Smooth muscle cell (in vitro differentiated cells): Measurements from ENCODE around the gene CFAP54. TPM values are rescaled to one million over a fixed set of nuclear protein-coding genes. Genes with fewer than 3 reads are reported as not detected.

Experiments
- DNase-seq: peaks from one replicate; lab custom pipeline; 2025; ENCODE audit not compliant: unreplicated experiment; lab: John Stamatoyannopoulos, UW
- H2AFZ ChIP-seq: fragments of 200-600 bp; sonication (generic); 2 replicates; pipeline ENCODE4 v1.6.0; 2016; ENCODE audit warnings: antibody characterized with exemption, low read depth, mild to moderate bottlenecking
- H3F3A ChIP-seq: fragments of 200-600 bp; sonication (generic); 2 replicates; pipeline ENCODE4 v1.6.0; 2017; ENCODE audit warnings: antibody characterized with exemption, low read depth
- H3K27ac ChIP-seq: fragments of 200-600 bp; sonication (generic); 2 replicates; pipeline ENCODE4 v1.5.1; 2016; ENCODE audit warnings: low read depth, mild to moderate bottlenecking
- H3K27me3 ChIP-seq: fragments of 200-600 bp; sonication (generic); 2 replicates; pipeline ENCODE4 v1.6.1; 2016; ENCODE audit warnings: low read depth, mild to moderate bottlenecking
- H3K36me3 ChIP-seq: fragments of 200-600 bp; sonication (generic); 2 replicates; pipeline ENCODE4 v1.5.1; 2016; ENCODE audit warnings: low read depth
- H3K4me1 ChIP-seq: fragments of 200-600 bp; sonication (generic); 2 replicates; pipeline ENCODE4 v1.5.1; 2016; ENCODE audit warnings: low read depth
- H3K4me2 ChIP-seq: fragments of 200-600 bp; sonication (generic); 2 replicates; pipeline ENCODE4 v1.6.0; 2016; ENCODE audit warnings: mild to moderate bottlenecking
- H3K4me3 ChIP-seq: fragments of 200-600 bp; sonication (generic); 2 replicates; pipeline ENCODE4 v1.5.1; 2016; ENCODE audit warnings: mild to moderate bottlenecking
- H3K79me2 ChIP-seq: fragments of 200-600 bp; sonication (generic); 2 replicates; pipeline ENCODE4 v1.6.0; 2016; ENCODE audit warnings: low read depth, mild to moderate bottlenecking
- H3K9ac ChIP-seq: fragments of 200-600 bp; sonication (generic); 2 replicates; pipeline ENCODE4 v1.6.0; 2016; ENCODE audit warnings: low read depth
- H3K9me3 ChIP-seq: fragments of 200-600 bp; sonication (generic); replicated peaks from 2 replicates; pipeline ENCODE4 v1.5.1; 2016; ENCODE audit warnings: low read depth
- H4K20me1 ChIP-seq: fragments of 200-600 bp; sonication (generic); 2 replicates; pipeline ENCODE4 v1.6.0; 2016; ENCODE audit warnings: low read depth
- WGBS: methylation state at CpG from one replicate; pipeline ENCODE4 v1.1.7; 2016; ENCODE audit warnings: low lambda C conversion rate; 5-methylcytosine and 5-hydroxymethylcytosine counted together
- polyA plus RNA-seq: library from polyadenylated mRNA; unstranded; fragments of >200 nt; fragmentation: Nextera tagmentation; extraction: Ambion mirVana; gene quantifications from 2 replicates; pipeline ENCODE4 v1.2.1, GENCODE V29; 2016
- total RNA-seq: library from RNA; depleted of rRNA; stranded (reverse); fragments of >200 nt; gene quantifications from 2 replicates; pipeline ENCODE4 v1.2.3, GENCODE V29; 2014
- TF ChIP-seq, protein P1 (sequence below): fragments of 200-600 bp; sonication (generic); IDR thresholded peaks from 2 replicates; pipeline ENCODE4 v1.5.1; 2017; ENCODE audit warnings: borderline replicate concordance, mild to moderate bottlenecking, antibody characterized with exemption; ENCODE audit not compliant: insufficient read depth, poor library complexity, severe bottlenecking

CFAP54 gene
- total and polyA plus RNA-seq, 2 experiments from 2014 or later, result 0.35 to 0.67 TPM

DNA sequence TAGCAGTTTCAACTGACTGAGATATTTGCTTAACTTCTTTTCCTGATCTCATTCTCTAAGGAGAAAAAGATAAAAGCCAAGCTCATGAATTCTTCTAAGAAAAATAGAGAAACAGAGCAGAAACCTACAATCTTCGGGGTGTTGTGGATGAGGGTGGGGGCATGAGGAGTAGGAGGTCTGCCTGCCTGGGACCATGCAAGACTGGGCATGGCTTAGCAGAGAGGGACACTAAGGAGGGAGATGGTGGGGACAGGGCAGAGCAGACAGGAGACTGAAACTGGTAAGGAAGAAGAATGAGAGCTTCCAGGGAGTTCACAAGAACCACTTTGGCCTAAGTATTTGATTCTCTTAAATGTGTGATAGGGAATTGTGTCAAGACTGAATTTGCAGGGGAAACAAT is 188.0 kb downstream of the CFAP54 start:
- H4K20me1 ChIP-seq, result no peaks in the 10 kb centered on the region
- H2AFZ ChIP-seq, result no peak overlapping the region
- H3K27me3 ChIP-seq, result peaks cover 13% of the 10 kb centered on the region
- H3K27ac ChIP-seq, result no peak overlapping the region
- TF ChIP-seq, protein P1, sequence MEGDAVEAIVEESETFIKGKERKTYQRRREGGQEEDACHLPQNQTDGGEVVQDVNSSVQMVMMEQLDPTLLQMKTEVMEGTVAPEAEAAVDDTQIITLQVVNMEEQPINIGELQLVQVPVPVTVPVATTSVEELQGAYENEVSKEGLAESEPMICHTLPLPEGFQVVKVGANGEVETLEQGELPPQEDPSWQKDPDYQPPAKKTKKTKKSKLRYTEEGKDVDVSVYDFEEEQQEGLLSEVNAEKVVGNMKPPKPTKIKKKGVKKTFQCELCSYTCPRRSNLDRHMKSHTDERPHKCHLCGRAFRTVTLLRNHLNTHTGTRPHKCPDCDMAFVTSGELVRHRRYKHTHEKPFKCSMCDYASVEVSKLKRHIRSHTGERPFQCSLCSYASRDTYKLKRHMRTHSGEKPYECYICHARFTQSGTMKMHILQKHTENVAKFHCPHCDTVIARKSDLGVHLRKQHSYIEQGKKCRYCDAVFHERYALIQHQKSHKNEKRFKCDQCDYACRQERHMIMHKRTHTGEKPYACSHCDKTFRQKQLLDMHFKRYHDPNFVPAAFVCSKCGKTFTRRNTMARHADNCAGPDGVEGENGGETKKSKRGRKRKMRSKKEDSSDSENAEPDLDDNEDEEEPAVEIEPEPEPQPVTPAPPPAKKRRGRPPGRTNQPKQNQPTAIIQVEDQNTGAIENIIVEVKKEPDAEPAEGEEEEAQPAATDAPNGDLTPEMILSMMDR, result no peak
- no peak overlapping the region for H3K4me2 ChIP-seq
- no peaks in the 10 kb centered on the region for H3K79me2 ChIP-seq
- H3K9ac ChIP-seq, result no peak overlapping the region
- no peaks in the 10 kb centered on the region for H3K36me3 ChIP-seq
- H3K4me3 ChIP-seq, result no peak overlapping the region
- H3F3A ChIP-seq, result no peaks in the 10 kb centered on the region
- no peaks in the 10 kb centered on the region for H3K4me1 ChIP-seq
- H3K9me3 ChIP-seq, result no peaks in the 10 kb centered on the region
- no peak for DNase-seq
- WGBS, result 92% methylated on average over 1 of the region's 1 CpG

DNA sequence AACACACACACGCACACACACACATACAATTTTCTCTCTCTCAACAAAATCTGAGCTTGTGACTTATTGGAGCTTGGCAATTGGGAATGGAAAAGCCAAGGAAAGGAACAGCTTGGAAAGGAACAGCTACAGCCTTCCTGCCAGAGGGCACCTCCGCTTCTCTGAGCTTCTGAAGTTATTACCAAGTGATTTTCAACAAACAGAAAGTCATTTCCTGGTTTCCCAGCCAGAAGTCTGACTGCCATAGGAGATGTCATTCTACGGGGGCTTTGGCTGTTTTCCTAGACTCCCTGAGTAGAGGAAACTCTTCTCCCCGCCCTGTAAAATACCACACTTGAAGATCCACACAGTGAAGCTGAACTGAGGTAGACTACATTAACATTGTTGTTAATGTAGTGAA is 198.3 kb downstream of the CFAP54 start:
- H3K27me3 ChIP-seq, result no peaks in the 10 kb centered on the region
- TF ChIP-seq, protein P1, result no peak
- H3K79me2 ChIP-seq, result no peaks in the 10 kb centered on the region
- H2AFZ ChIP-seq, result no peak overlapping the region
- no peak overlapping the region for H3K4me3 ChIP-seq
- H3K9ac ChIP-seq, result no peak overlapping the region
- H4K20me1 ChIP-seq, result no peaks in the 10 kb centered on the region
- H3K27ac ChIP-seq, result no peak overlapping the region
- DNase-seq, result no peak
- H3K9me3 ChIP-seq, result no peaks in the 10 kb centered on the region
- no peaks in the 10 kb centered on the region for H3F3A ChIP-seq
- H3K36me3 ChIP-seq, result no peaks in the 10 kb centered on the region
- no peaks in the 10 kb centered on the region for H3K4me1 ChIP-seq
- no peak overlapping the region for H3K4me2 ChIP-seq
- 90% methylated on average over 4 of the region's 4 CpGs for WGBS

DNA sequence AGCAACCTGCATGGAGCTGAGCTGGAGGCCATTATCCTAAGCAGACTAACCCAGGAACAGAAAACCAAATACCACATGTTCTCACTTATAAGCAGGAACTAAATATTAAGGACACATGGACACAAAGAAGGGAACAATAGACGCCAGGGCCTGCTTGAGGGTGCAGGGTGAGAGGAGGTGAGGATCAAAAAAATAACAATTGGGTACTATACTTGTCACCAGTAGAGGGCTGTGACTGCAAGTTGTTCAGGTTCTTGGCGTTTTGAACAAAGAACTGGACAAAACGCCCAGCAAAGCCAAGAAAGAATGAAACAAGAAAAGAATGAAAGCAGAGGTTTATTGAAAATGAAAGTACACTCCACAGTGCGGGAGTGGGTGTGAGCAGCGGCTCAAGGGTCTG is 209.1 kb downstream of the CFAP54 start:
- no peaks in the 10 kb centered on the region for H4K20me1 ChIP-seq
- H3K4me2 ChIP-seq, result no peak overlapping the region
- WGBS, result 93% methylated on average over 5 of the region's 5 CpGs

DNA sequence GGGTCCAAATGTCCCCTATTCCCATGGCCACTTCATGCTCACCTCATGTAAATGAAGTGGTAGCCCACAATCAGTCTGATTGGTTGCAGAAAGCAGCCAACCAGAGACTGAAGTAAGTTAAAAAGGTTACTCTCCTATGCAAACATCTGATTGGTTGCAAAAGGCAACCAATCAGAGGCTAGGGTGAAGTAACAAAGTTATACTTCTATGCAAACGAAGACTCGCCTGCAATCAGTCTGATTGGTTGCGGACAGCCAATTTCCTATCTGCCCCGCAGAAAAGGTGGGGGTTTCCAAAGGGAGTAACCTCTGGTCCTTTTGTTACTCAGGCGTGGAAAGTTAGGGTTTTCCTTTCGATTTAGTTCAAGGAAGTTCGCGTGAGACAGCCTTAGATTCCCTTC is 209.6 kb downstream of the CFAP54 start:
- H3F3A ChIP-seq, result no peaks in the 10 kb centered on the region
- WGBS, result 93% methylated on average over 8 of the region's 8 CpGs
- no peak overlapping the region for H3K4me3 ChIP-seq
- no peak overlapping the region for H3K27ac ChIP-seq
- no peaks in the 10 kb centered on the region for H3K36me3 ChIP-seq
- H3K4me2 ChIP-seq, result no peak overlapping the region
- H4K20me1 ChIP-seq, result no peaks in the 10 kb centered on the region
- no peak overlapping the region for H3K9ac ChIP-seq
- H3K27me3 ChIP-seq, result no peaks in the 10 kb centered on the region
- H3K4me1 ChIP-seq, result no peaks in the 10 kb centered on the region
- DNase-seq, result no peak
- TF ChIP-seq, protein P1, result no peak
- H3K9me3 ChIP-seq, result no peaks in the 10 kb centered on the region
- no peaks in the 10 kb centered on the region for H3K79me2 ChIP-seq
- no peak overlapping the region for H2AFZ ChIP-seq

More for the DNA sequence above, 209.1 kb downstream of the CFAP54 start:
- no peak for DNase-seq
- Histone ChIP-seq H2AFZ (no peak overlapping the region), H3K9me3 (no peaks in the 10 kb centered on the region), H3K27me3 (no peaks in the 10 kb centered on the region), H3K4me1 (no peaks in the 10 kb centered on the region), H3K9ac (no peak overlapping the region), H3K27ac (no peak overlapping the region), H3K4me3 (no peak overlapping the region), H3K36me3 (no peaks in the 10 kb centered on the region), H3K79me2 (no peaks in the 10 kb centered on the region), H3F3A (no peaks in the 10 kb centered on the region)
- TF ChIP-seq, protein P1, result no peak
